OCI-LY3 (cell line): ENCODE measurements around the gene SLC5A3.

Experiments
- H2AFZ ChIP-seq: fragments of 200-600, 300-600 bp; shearing (Covaris generic); 2 replicates; pipeline ENCODE4 v1.6.0; 2014; ENCODE audit warnings: antibody characterized with exemption, low read depth, low read length
- H3K27ac ChIP-seq: fragments of 200-600, 300-600 bp; sonication (generic); 2 replicates; pipeline ENCODE4 v1.5.1; 2014; ENCODE audit warnings: mild to moderate bottlenecking, low read length, moderate library complexity, mixed read lengths
- H3K27me3 ChIP-seq: fragments of 200-600, 300-600 bp; sonication (generic); 2 replicates; pipeline ENCODE4 v1.6.1; 2014; ENCODE audit warnings: low read depth, low read length, mixed read lengths
- H3K36me3 ChIP-seq: fragments of 200-600, 300-600 bp; sonication (generic); replicated peaks from 2 replicates; pipeline ENCODE3; 2014; ENCODE audit warnings: low read depth, low read length, mixed read lengths
- H3K4me1 ChIP-seq: fragments of 300-600, 200-600 bp; sonication (generic); 2 replicates; pipeline ENCODE4 v1.6.1; 2014; ENCODE audit warnings: low read length, mixed read lengths
- H3K4me2 ChIP-seq: fragments of 200-600, 300-600 bp; sonication (generic); 2 replicates; pipeline ENCODE4 v1.6.1; 2014; ENCODE audit warnings: low read length, mixed read lengths
- H3K4me3 ChIP-seq: fragments of 300-600, 200-600 bp; sonication (generic); 2 replicates; pipeline ENCODE4 v1.5.1; 2014; ENCODE audit warnings: antibody characterized with exemption, mild to moderate bottlenecking, low read length, moderate library complexity
- H3K79me2 ChIP-seq: fragments of 300-600, 200-600 bp; shearing (Covaris generic); 2 replicates; pipeline ENCODE4 v1.6.1; 2014; ENCODE audit warnings: mild to moderate bottlenecking, low read length, mixed read lengths
- H3K9ac ChIP-seq: fragments of 300-600, 200-600 bp; shearing (Covaris generic); 2 replicates; pipeline ENCODE4 v1.6.0; 2014; ENCODE audit warnings: mild to moderate bottlenecking, low read length, moderate library complexity
- H3K9me3 ChIP-seq: fragments of 200-600, 300-600 bp; shearing (Covaris generic); 2 replicates; pipeline ENCODE4 v1.6.1; 2014; ENCODE audit warnings: low read length, mixed read lengths; ENCODE audit not compliant: insufficient read depth
- H4K20me1 ChIP-seq: fragments of 200-600, 300-600 bp; sonication (generic); 2 replicates; pipeline ENCODE4 v1.6.1; 2016; ENCODE audit warnings: low read length, mixed read lengths; ENCODE audit not compliant: insufficient read depth
- EZH2phosphoT487 ChIP-seq: fragments of 200-600 bp; shearing (Covaris generic); IDR thresholded peaks from 2 replicates; pipeline ENCODE4 v1.6.1; 2018; ENCODE audit warnings: antibody characterized with exemption, mixed run types, low read depth
- TF ChIP-seq, protein P1 (sequence below): fragments of 200-600, 300-600 bp; sonication (generic); IDR thresholded peaks from 2 replicates; pipeline ENCODE4 v1.5.1; 2014; ENCODE audit warnings: antibody characterized with exemption, low read length, low read depth

Gene SLC5A3

DNA sequence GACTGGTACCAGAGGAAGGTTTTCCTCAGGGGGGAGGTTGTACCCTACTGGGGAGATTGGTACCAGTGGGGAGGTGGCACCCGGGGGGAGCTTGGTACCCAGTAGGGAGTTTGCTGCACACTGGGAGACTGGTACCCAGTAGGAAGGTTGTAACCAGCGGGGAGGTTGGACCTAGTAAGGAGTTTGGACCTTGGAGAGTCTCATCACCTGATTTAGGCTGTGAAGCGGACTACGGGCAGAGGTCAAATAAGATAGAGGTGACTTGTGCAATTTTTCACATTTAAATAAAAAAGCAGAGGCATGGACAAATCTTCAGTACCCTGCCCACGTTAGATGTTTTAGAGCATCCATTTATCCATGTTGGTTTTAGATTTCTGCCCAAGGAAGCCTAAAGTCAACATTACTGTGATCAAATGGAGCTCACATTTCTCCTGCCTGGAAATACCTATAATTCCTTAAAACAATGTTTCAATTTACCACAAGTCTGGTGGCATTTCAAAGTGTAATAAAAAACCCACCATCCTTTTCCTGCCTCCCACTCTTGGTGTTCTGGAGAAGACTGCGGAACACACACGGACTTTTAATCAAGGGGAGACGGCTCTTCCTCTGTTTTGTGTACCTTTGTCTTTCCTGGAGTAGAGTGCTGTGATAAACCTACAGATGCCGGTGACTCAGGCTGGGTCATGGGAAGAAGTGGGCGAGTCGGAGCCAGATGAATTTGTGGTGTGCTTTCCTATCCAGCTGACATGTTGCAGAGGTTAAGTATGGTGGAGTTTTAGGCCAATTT is 36.2 kb upstream of the SLC5A3 start:
- H3K4me2 ChIP-seq, result no peak overlapping the region
- H3K4me3 ChIP-seq, result no peak overlapping the region
- H3K27ac ChIP-seq, result no peak overlapping the region

DNA sequence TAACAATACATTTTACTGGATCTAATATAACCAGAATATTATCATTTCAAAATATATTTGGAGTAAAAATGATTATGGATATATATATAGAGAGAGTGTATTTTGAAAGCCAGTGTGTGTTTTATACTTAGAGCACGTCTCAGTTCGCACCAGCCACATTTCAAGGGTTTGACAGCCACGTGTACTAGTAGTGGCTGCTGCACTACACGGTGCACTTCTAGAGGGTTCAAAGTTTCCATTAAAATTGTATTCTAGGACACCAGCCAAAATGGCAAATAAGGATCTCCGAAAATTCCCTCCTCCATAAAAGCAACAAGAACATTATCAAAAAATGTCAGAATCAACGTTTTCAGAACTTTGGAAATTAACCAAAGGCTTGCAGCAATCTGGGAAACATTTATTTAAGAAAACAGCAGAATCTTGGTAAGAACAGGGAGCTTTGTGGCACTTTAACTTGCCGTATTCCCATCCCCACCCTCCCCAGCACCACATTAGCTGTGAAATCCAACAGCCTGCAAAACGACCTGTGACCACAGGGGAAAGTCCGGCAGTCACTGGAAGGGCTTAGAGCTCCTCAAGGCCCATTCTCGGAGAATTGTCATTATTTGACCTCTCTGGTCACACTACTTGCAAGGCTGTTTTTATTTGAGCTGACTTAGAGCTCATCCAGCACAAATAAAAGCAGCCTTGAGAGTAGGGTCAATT is 33.5 kb upstream of the SLC5A3 start:
- no peak overlapping the region for H3K4me2 ChIP-seq
- no peaks in the 10 kb centered on the region for H3K4me1 ChIP-seq
- TF ChIP-seq EZH2phosphoT487, result no peak
- TF ChIP-seq, protein P1, sequence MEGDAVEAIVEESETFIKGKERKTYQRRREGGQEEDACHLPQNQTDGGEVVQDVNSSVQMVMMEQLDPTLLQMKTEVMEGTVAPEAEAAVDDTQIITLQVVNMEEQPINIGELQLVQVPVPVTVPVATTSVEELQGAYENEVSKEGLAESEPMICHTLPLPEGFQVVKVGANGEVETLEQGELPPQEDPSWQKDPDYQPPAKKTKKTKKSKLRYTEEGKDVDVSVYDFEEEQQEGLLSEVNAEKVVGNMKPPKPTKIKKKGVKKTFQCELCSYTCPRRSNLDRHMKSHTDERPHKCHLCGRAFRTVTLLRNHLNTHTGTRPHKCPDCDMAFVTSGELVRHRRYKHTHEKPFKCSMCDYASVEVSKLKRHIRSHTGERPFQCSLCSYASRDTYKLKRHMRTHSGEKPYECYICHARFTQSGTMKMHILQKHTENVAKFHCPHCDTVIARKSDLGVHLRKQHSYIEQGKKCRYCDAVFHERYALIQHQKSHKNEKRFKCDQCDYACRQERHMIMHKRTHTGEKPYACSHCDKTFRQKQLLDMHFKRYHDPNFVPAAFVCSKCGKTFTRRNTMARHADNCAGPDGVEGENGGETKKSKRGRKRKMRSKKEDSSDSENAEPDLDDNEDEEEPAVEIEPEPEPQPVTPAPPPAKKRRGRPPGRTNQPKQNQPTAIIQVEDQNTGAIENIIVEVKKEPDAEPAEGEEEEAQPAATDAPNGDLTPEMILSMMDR, result no peak
- no peak overlapping the region for H2AFZ ChIP-seq
- H4K20me1 ChIP-seq, result no peaks in the 10 kb centered on the region
- H3K27me3 ChIP-seq, result no peaks in the 10 kb centered on the region
- no peak overlapping the region for H3K9ac ChIP-seq
- H3K4me3 ChIP-seq, result no peak overlapping the region
- H3K36me3 ChIP-seq, result no peaks in the 10 kb centered on the region
- no peak overlapping the region for H3K27ac ChIP-seq
- H3K9me3 ChIP-seq, result no peaks in the 10 kb centered on the region
- H3K79me2 ChIP-seq, result no peaks in the 10 kb centered on the region

More for the DNA sequence above, 36.2 kb upstream of the SLC5A3 start:
- H3K9me3 ChIP-seq, result no peaks in the 10 kb centered on the region
- no peak overlapping the region for H2AFZ ChIP-seq
- no peak overlapping the region for H3K9ac ChIP-seq
- no peaks in the 10 kb centered on the region for H4K20me1 ChIP-seq
- peaks cover 4% of the 10 kb centered on the region for H3K4me1 ChIP-seq
- no peaks in the 10 kb centered on the region for H3K27me3 ChIP-seq
- TF ChIP-seq EZH2phosphoT487, result no peak
- TF ChIP-seq, protein P1, result no peak
- no peaks in the 10 kb centered on the region for H3K79me2 ChIP-seq
- no peaks in the 10 kb centered on the region for H3K36me3 ChIP-seq

DNA sequence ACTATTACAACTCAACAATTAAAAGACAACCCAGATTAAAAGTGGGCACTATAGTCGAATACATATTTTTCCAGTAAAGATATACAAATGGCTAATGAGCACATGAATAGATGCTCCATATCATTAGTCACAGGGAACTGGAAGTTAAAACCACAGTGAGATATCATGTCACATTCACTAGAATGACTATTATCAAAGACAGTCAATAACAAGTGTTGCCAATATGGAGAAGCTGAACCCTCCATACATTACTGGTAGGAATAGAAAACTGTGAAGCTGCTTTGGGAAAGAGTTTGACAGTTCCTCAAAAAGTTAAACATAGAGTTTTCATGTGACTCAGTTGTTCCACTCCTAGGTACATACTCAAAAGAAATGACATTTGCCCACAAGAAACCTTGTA is 30.6 kb upstream of the SLC5A3 start:
- Histone ChIP-seq H3K4me3 (no peak overlapping the region), H3K36me3 (no peaks in the 10 kb centered on the region), H4K20me1 (no peaks in the 10 kb centered on the region), H2AFZ (no peak overlapping the region), H3K4me1 (peaks cover 6% of the 10 kb centered on the region), H3K79me2 (no peaks in the 10 kb centered on the region), H3K27ac (no peak overlapping the region), H3K9me3 (no peaks in the 10 kb centered on the region), H3K27me3 (no peaks in the 10 kb centered on the region), H3K4me2 (no peak overlapping the region), H3K9ac (no peak overlapping the region)
- no peak for TF ChIP-seq EZH2phosphoT487
- TF ChIP-seq, protein P1, result no peak

DNA sequence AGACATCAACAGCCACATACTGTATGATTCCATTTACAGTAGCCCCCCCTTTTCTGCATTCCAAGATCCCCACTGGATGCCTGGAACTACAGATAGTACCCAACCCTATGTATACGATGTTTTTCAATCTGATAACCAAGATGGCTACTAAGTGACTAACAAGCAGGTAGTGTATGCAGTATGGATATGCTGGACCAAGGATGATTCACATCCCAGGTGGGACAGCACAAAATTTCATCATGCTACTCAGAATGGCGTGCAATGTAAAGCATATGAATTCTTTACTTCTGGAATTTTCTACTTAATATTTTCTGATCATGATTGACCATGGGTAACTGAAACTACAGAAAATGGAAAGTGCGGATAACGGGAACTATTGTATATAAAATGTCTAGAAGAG is 30.0 kb upstream of the SLC5A3 start:
- no peaks in the 10 kb centered on the region for H3K36me3 ChIP-seq
- H3K27ac ChIP-seq, result no peak overlapping the region
- H3K9ac ChIP-seq, result no peak overlapping the region
- no peaks in the 10 kb centered on the region for H3K79me2 ChIP-seq
- no peaks in the 10 kb centered on the region for H4K20me1 ChIP-seq
- no peak overlapping the region for H3K4me3 ChIP-seq
- no peak overlapping the region for H3K4me2 ChIP-seq
- H3K4me1 ChIP-seq, result peaks cover 6% of the 10 kb centered on the region
- H2AFZ ChIP-seq, result no peak overlapping the region
- H3K9me3 ChIP-seq, result no peaks in the 10 kb centered on the region
- TF ChIP-seq, protein P1, result no peak
- no peak for TF ChIP-seq EZH2phosphoT487
- H3K27me3 ChIP-seq, result no peaks in the 10 kb centered on the region
